ENCODE data around the gene C2CD3.

The C2CD3 gene

GRCh38 chr11:74179234-74180052, 8.6 kb upstream of the C2CD3 start:
- H3K4me3 ChIP-seq (ENCODE audit: control insufficient read depth, low read depth, low read length), result no peak overlapping the region
- peak; percentile 46 for DNase-seq (ENCODE audit: low read depth)
- TF ChIP-seq CTCF (conservative IDR thresholded peaks at IDR 0.05; ENCODE audit: control insufficient read depth, insufficient read depth, low read depth, low read length), result no peak

GRCh38 chr11:74175920-74176319, 5.1 kb upstream of the C2CD3 start:
- TF ChIP-seq CTCF (conservative IDR thresholded peaks at IDR 0.05; ENCODE audit: control insufficient read depth, insufficient read depth, low read depth, low read length), result no peak
- H3K4me3 ChIP-seq (ENCODE audit: control insufficient read depth, low read depth, low read length), result no peak overlapping the region
- no peak for DNase-seq (ENCODE audit: low read depth)

- H3K4me3 ChIP-seq (ENCODE audit: control insufficient read depth, low read depth, low read length), result peak overlapping the region; percentile 98
- no peak for TF ChIP-seq CTCF (conservative IDR thresholded peaks at IDR 0.05; ENCODE audit: control insufficient read depth, insufficient read depth, low read depth, low read length)
- DNase-seq (ENCODE audit: low read depth), result peak; percentile 35
These were observed 1.2 kb upstream of the C2CD3 start for GRCh38 chr11:74171997-74172396.

- DNase-seq (ENCODE audit: low read depth), result no peak
- peak overlapping the region; percentile 98 for H3K4me3 ChIP-seq (ENCODE audit: control insufficient read depth, low read depth, low read length)
- TF ChIP-seq CTCF (conservative IDR thresholded peaks at IDR 0.05; ENCODE audit: control insufficient read depth, insufficient read depth, low read depth, low read length), result no peak
These were observed 797 bp upstream of the C2CD3 start for GRCh38 chr11:74171630-74171968.

GRCh38 chr11:74169738-74170458, 904 bp downstream of the C2CD3 start:
- no peak for DNase-seq (ENCODE audit: low read depth)
- TF ChIP-seq CTCF (conservative IDR thresholded peaks at IDR 0.05; ENCODE audit: control insufficient read depth, insufficient read depth, low read depth, low read length), result no peak
- H3K4me3 ChIP-seq (ENCODE audit: control insufficient read depth, low read depth, low read length), result peak overlapping the region; percentile 98

GRCh38 chr11:74168838-74169237, 2.0 kb downstream of the C2CD3 start:
- no peak for DNase-seq (ENCODE audit: low read depth)
- TF ChIP-seq CTCF (conservative IDR thresholded peaks at IDR 0.05; ENCODE audit: control insufficient read depth, insufficient read depth, low read depth, low read length), result no peak
- H3K4me3 ChIP-seq (ENCODE audit: control insufficient read depth, low read depth, low read length), result no peak overlapping the region
